ENCODE measurements around the gene GMDS. TPM values are rescaled to one million over a fixed set of nuclear protein-coding genes. Genes with fewer than 3 reads are reported as not detected.

Gene GMDS
- total RNA-seq, 1 donor from 2014 or later, result 17.9 TPM

DNA sequence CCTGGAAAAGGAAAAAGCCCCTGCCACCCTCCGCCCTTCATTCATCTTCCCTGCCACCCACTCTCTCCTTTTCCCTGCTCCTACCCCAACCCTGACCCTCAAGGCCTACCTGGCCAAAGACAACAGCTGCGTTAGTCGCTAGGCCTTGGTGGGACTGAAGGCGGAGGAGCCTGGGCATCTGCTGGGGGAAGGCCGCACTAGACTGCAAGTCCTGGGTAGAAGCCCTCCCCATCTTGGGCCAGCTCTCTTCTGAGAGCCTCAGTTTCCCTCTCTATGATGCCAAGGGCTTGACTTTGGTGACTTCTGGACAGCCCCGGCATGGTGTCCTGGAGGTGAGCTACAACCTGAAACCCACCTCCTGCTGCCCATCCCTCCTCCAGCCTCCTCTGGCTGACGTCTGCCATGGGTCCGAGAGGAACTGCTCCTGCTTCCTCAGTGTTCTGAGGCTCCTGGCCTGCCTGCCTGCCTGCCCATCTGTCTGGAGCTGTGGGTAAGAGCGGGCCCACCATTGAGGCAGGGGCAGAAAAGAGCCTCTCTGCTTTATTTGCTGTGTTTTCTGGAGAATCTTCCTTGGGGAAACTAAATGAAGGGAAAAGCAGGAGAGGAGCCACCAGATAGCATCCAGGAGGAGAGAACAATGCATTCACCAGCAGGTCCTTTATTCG, 643.2 kb downstream of the GMDS start:
- H3K4me3 ChIP-seq (ENCODE audit: low read depth, low read length), result no peak overlapping the region
- TF ChIP-seq, protein P1, sequence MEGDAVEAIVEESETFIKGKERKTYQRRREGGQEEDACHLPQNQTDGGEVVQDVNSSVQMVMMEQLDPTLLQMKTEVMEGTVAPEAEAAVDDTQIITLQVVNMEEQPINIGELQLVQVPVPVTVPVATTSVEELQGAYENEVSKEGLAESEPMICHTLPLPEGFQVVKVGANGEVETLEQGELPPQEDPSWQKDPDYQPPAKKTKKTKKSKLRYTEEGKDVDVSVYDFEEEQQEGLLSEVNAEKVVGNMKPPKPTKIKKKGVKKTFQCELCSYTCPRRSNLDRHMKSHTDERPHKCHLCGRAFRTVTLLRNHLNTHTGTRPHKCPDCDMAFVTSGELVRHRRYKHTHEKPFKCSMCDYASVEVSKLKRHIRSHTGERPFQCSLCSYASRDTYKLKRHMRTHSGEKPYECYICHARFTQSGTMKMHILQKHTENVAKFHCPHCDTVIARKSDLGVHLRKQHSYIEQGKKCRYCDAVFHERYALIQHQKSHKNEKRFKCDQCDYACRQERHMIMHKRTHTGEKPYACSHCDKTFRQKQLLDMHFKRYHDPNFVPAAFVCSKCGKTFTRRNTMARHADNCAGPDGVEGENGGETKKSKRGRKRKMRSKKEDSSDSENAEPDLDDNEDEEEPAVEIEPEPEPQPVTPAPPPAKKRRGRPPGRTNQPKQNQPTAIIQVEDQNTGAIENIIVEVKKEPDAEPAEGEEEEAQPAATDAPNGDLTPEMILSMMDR (conservative IDR thresholded peaks at IDR 0.05; ENCODE audit: low read depth, low read length), result no peak
- no peak for DNase-seq (ENCODE audit: low read depth)

DNA sequence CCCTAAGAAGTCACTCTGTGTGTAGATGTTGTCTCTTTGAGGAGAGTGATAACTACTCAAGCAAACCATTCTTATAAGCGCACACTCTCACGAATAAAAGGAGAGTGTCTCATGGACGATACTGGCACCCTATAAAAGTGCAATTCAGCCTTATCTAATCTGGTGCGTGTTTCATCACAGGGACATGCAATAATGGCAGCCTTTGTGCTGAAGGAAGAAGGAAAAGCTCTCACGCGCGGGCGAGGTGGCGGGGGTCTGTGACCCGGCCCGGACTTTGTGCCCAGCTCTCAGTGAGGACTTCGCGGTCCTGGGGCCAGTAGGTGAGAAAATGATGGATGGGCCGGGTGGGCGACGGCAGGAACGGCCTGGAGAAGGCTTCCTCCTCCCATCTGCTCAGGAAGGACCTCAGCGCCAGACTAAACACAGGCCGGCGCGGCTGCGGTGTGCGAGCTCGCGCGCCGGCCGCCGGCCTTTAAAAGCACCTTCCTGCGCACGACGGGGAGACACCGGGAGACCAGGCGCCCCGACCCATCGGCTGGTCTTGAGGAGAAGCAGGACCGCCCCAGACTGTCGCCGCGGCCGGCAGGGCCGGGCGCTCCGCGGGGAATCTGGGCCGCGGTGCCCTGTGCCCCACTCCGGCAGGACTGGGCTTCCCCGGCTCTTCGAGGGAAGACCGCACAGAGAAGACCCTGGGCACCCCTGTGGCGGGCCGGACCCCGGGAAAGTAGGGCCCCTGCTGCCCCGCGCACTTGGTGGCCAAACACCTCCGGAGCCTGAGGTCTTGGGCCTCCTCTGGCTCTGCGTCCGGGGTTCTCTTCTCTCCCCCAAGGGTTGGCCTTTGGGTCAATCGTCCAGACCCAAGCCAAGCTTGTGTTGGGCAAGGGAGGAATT, 644.0 kb downstream of the GMDS start:
- DNase-seq (ENCODE audit: low read depth), result no peak
- H3K4me3 ChIP-seq (ENCODE audit: low read depth, low read length), result no peak overlapping the region
- TF ChIP-seq, protein P1 (conservative IDR thresholded peaks at IDR 0.05; ENCODE audit: low read depth, low read length), result no peak

DNA sequence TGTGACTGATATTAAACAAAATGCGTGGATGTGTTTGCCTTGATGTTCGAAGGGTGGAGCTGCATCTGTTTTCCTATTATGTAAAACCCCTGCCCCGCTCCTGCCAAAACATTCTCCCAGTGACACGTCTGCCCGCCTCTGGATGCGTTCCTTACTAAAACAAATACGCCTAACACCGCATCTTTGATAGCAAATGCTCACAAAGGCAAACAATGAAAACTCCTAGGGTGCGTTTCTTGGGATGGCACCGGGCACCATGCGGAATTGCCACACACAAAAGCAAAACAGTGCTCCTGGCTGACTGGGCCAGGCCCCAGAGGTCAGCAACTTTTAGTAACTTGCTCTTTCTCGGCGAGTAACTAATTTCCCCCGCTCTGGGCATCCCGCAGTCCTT, 644.6 kb downstream of the GMDS start:
- TF ChIP-seq, protein P1 (conservative IDR thresholded peaks at IDR 0.05; ENCODE audit: low read depth, low read length), result no peak
- H3K4me3 ChIP-seq (ENCODE audit: low read depth, low read length), result no peak overlapping the region
- no peak for DNase-seq (ENCODE audit: low read depth)

DNA sequence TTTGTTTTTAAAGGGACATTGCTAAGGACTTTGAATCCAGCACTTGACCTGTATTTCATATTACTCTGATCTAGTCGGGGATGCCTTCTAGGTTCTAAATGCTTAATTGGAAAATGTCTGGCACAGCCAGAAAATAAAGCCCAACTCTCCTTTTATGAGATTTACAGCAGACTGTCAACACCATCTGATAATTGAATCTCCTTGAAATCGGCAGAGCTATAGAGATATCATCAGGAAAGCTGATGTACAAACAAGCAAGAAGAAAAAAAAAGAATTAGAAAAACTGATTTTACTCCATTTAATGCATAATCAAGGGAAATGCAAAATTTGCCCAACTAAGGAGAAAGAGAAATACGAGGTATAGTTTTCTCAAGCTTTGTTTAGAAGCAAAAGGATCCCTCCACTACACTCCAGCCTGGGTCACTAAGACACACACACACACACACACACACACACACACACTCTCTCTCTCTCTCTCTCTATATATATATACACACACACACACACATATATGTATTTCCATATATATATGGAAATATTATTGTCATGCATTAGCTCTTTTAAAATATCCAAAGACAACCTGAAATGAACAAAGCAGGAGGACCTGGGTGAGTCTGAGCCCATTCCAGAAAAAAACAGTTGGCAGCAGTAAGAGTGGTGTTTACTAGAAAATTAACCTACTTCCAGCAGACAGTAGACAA, 645.2 kb downstream of the GMDS start:
- DNase-seq (ENCODE audit: low read depth), result no peak
- no peak overlapping the region for H3K4me3 ChIP-seq (ENCODE audit: low read depth, low read length)
- TF ChIP-seq, protein P1 (conservative IDR thresholded peaks at IDR 0.05; ENCODE audit: low read depth, low read length), result no peak

DNA sequence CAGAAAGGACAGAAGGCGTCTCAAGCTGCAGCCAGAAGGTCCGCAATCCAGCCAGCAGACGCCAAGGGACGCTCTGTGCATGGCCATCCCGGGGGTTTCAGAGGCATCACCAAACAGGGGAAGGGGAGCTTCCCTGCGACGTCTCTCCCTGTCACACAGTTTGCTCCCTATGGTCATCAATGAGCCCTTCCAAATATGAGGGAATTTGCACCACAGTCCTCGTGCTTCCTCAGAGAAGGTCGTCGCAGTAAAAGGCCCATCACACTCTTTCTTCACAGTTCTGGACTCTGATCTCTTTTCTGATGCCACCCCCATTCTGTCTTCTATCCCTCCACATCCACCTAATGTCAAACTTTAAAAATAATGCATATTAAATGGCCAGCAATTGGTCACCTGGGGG, 645.9 kb downstream of the GMDS start:
- H3K4me3 ChIP-seq (ENCODE audit: low read depth, low read length), result no peak overlapping the region
- DNase-seq (ENCODE audit: low read depth), result no peak
- TF ChIP-seq, protein P1 (conservative IDR thresholded peaks at IDR 0.05; ENCODE audit: low read depth, low read length), result no peak

DNA sequence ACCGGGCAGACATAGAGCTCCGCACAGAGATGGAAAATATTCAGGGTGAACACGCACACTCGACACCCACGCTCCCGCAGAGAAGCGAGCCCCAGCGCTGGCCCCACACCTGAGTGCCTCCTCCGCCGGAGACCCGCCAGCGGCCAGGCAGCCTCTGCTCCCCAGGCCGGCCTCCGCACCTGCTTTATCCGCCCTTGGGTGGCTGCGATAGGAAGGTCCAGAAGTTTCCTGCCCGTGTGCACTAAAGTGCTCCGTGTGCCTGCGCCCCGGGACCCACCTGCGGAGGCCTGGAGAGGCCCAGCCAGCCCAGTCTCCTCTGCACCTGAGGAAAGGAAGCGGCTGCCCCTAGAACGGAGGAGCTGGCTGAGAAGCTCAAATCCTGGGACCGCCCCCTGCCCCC, 646.5 kb downstream of the GMDS start:
- H3K4me3 ChIP-seq (ENCODE audit: low read depth, low read length), result no peak overlapping the region
- TF ChIP-seq, protein P1 (conservative IDR thresholded peaks at IDR 0.05; ENCODE audit: low read depth, low read length), result no peak

More for the DNA sequence above, 646.5 kb downstream of the GMDS start:
- DNase-seq (ENCODE audit: low read depth), result no peak
